ENCODE measurements around the gene MPIG6B.
"Not testable (repeated sequence)": the region's sequence is repeated elsewhere in the genome, so short reads cannot be mapped to it uniquely, and the experiment has no call there.

MPIG6B gene

DNA sequence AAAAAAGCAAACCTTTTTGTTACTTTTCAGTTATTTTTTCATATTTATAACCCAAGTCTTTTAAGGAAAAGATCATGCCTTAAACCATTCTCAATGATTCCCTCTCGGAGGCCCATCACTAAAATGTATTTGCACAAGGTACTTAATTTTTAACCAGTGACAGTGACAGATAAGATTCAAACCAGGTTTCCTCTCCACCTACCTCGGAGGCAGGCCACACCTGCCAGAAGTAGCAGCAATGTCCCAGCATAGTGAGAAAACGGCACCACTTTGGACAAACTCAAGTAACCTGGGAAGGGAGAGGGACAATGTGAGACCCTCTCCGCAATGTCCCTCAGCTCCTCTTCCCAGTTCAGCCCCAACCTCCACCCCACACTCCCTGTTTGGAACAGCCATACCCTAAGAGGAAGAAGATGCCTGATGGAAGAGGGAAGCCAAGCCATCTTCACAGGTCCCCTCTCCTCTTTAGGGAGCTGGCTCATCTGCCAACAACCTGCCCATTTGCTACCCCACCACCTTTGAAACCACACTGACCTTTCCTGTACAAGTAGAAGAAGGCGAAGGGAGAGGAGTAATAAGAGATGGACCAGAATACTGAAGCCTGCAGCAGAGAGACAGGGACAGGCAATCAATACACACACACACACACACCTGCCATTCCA is 22.3 kb upstream of the MPIG6B start:
- no peak for DNase-seq (ENCODE audit: low read depth in 1 of 2, low spot score in 1 of 2)

DNA sequence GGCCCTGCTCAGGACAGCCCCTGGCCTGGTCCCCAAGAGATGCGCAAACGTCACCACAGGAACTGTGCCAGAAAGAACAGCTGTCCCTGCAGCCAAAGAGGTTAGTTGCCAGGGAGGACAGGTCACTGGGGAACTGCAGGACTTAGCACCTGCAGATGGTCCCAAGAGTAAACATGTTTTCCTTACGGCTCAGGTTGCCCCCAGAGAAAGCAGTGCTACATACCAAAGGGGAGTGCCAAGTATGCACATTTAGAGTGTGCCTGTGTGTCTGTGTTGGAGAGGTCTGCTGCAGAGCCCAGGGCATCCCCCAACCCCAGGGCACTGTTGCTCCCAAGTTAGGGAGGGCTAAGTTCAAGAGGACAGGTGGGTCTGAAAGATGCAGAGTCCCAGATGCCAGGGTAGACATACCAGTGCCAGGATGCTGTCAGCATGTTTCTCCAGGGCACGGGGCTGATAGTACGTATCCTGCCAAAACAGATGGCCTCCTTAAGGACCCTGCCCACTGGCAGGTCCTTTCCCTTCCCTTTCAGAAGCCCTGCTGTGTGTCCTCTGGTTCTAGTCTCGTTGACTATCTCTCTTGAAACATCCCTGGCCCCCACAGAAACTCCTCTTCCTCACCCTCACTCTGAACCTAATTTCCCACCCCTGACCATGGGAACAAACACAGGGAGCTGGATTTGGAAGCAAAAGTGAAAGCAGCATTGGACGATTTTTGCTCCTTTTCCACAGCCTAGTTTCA is 21.3 kb upstream of the MPIG6B start:
- no peak for DNase-seq (ENCODE audit: low read depth in 1 of 2, low spot score in 1 of 2)

DNA sequence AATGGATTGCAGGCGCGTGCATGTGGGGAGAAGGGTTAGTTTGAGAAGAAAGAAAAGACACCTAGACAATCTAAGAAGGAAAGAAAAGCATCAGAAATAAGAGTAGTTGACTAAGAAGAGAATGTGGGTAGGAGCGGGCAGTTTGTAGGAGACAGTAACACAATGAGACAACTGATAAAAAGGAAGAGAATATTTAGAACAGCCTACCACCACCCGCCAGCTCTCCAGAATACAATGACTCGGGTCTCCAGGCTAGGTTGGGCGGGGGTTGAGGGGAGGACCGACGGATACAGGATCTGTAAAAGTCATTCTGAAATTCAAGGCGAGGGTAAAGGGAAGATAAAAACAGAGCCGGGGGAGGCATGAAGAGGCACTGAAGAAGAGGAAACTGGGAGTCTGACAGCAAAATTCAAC is 20.8 kb upstream of the MPIG6B start:
- DNase-seq (ENCODE audit: low read depth in 1 of 2, low spot score in 1 of 2) = no peak

DNA sequence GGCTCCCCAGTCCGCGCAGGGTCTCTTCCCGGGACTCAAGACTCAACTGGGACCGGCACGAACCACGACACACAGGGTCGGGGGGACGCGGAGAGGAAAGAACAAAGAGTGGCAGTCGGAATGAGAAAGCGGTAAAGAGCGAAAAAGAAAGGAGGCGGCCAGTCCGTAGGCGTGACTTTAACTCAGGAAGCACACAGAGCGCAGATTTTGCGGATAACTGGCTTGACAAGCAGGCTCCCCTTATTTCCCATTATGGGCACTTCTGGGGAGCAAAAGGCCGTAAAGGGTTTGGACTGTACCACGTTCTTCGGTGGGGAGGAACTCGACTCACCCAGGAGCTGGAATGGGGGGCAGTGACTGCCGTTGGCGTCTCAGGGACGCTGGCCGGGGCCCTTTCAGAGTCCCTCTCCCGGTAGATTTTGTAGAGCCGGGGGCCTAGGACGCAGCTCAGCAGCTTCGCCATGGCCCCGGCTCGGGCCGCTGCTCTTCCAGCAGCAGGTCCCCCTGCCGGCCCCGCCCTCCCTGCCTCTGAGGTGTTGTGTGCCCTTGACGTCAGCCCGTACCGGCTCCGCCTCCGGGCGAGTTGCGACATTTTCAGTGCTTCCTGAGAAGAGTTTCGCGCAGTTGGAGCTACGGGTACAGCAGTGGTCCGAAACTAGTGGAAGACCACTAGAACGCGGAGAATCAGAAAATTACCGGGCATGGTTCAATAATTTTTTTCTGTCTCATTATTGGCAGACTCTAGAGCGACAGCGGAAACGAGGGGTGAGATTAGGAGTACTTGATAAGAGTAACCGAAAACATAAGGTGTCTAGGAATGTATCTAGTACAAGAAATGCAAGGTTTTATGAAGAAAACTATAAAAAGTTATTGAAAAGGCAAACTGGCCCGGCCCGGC is 20.1 kb upstream of the MPIG6B start, which contains the start of gene ABHD16A:
Gene ABHD16A, minus strand, starts transcription at position 506 of the 898 bp plus-strand sequence. Its CDS starts 43 bp downstream, at position 463.
- DNase-seq (ENCODE audit: low read depth in 1 of 2, low spot score in 1 of 2) = peak; percentile 95

DNA sequence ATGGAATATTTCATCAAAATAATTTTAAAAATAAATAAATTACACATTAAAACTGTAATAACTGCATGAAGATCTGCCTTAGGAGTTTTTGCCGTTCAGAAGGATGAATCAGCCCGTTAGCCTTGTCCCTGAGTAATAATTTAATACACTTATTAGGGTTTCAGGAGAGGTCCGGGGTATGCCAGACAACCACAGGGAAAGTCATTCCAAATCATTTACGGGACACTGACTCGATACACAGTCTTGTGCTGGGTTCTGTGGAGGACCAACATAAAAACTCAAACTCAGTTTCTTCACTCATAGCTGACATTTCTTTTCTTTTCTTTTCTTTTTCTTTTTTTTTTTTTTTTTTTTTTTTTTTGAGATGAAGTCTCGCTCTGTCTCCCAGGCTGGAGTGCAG is 17.2 kb upstream of the MPIG6B start:
- DNase-seq (ENCODE audit: low read depth in 1 of 2, low spot score in 1 of 2) = no peak

DNA sequence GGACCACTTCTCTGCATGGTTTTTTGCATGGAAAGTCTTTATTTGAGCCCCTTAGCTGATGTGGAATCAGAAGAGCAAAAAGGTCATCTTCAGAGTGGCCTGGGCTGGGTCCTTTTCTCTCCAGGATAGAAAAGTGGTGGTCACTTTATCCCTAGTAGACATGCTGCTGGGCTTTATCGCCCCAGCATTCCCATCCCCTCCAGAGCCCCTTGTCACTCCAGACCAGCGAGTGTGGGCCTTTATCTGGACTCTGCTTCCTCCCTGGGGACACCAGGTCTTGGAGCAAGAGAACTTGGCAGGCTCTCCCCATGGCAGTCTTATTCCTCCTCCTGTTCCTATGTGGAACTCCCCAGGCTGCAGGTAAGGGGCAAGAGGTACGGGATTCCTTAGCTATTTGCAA is 16.6 kb upstream of the MPIG6B start, which contains the start of gene LY6G6F:
Gene LY6G6F, plus strand, starts transcription at position 268 of the 400 bp plus-strand sequence. Its CDS starts 41 bp downstream, at position 309.
- DNase-seq (ENCODE audit: low read depth in 1 of 2, low spot score in 1 of 2) = no peak

DNA sequence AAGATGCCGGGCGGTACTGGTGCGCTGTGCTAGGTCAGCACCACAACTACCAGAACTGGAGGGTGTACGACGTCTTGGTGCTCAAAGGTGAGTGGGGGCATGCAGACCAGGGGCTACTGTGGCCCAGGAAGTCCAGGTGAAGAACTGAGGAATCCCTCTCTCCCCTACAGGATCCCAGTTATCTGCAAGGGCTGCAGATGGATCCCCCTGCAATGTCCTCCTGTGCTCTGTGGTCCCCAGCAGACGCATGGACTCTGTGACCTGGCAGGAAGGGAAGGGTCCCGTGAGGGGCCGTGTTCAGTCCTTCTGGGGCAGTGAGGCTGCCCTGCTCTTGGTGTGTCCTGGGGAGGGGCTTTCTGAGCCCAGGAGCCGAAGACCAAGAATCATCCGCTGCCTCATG is 15.5 kb upstream of the MPIG6B start:
- no peak for DNase-seq (ENCODE audit: low read depth in 1 of 2, low spot score in 1 of 2)

DNA sequence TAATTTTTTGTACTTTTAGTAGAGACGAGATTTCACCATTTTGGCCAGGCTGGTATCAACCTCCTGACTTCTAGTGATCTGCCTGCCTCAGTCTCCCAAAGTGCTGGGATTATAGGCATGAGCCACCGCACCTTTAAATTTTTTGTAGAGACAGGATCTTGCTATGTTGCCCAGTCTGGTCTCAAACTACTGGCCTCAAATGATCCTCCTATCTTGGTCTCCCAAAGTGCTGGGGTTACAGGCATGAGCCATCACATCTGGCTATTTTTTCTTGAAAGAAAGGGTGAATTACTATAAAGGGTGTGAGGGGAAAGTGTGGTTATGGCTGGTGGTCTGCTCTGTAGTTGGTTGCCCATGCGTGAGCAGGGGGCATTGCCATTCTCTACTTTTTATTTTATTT is 14.9 kb upstream of the MPIG6B start:
- DNase-seq (ENCODE audit: low read depth in 1 of 2, low spot score in 1 of 2) = no peak

DNA sequence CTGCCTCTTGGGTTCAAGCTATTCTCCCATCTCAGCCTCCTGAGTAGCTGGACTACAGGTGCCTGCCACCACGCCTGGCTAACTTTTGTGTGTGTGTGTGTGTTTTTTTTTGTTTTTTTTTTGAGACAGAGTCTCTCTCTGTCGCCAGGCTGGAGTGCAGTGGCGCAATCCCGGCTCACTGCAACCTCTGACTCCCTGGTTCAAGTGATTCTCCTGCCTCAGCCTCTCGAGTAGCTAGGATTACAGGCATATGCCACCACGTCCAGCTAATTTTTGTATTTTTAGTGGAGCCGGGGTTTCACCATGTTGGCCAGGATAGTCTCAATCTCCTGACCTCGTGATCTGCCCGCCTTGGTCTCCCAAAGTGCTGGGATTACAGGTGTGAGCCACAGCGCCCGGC is 14.0 kb upstream of the MPIG6B start:
- DNase-seq (ENCODE audit: low read depth in 1 of 2, low spot score in 1 of 2) = not testable (repeated sequence)

DNA sequence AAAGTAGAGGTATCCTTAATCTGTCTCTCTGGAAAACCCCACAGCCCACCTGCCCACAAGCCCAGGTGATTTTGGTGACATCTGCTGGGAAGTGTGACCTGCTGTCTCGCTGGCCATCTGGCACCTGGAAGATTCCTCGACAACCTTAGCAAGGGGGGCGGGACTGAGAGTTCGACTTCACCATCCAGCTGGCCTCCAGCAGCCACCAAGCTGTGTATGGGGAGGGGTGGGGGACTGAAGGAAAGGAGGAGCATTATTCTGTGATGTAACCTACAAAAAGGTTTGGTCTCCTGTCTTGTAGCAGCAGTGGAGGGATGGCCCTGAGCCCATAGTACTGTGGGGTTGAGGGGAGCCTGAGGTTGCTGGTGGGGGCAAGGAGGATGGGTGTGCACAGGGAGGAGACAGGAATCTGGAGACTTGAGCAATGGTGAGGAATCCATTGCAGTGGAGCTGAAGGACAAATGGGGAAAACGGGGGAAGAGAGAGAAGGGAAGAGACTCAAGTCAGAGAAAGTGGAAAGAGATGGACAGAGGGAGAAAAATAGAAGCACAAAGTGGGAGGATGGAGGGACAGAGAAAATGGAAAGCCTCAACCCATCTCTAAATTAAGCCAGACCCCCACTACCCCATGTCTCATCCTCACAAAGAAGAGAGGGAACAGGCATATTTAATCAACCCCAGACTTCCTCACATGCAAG is 12.5 kb upstream of the MPIG6B start:
- DNase-seq (ENCODE audit: low read depth in 1 of 2, low spot score in 1 of 2) = no peak

DNA sequence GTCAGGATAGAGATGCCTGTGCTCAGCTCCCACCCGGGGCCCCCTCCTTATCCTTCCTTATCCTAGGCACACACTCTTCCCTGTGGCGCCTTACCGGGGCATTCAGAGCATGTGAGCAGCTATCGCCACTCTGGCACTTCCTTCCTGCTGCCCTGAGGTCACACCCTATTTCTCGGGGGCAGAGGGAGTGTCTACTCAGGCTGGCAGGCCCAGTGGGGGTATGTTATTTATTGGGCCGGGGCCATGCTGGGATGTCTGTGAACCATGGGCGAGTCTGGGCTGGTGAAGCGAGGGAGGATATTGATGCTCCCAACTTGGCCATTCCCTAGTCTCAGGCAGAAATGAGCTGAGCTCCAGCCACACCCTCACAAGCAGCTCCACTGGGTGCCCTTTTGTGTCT is 11.9 kb upstream of the MPIG6B start:
- DNase-seq (ENCODE audit: low read depth in 1 of 2, low spot score in 1 of 2) = no peak

DNA sequence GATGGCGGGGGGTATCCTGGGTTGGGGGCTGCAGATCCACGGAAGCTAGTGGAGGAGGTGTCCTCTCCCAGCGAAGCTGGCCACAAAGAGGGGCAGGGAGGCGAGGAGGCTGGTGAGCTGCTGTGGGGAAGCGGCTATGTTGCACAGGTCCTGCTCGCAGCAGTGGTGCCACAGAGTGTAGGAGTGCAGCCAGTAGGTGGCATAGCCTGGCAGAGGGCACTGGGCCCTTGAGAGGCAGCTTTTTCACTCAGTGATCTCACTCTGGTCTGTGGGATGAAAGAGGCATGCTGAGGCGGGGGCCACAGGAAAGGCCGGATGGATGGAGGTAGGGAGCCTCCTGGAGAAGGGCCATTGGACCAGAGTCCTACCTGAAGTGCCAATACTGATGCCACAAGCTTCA is 10.9 kb upstream of the MPIG6B start:
- DNase-seq (ENCODE audit: low read depth in 1 of 2, low spot score in 1 of 2) = no peak

DNA sequence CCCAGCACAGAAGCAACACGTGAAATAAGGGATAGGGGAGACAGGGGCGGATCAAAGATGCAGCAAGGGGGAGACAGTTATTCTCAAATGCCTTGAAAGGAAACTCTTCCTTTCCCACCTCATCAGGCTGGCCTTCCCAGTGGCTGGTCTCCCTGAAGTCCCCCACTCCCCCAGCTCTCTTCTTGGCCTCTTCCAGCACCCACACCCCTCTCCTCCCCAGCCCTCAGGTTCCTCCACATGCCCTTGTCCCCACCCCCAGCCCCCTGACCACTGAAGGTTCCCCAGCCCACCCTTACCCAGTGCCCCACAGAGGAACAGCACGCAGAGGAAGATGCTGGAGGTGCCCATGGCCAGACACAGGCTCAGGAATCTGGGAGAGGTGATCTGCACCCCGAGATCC is 9.7 kb upstream of the MPIG6B start:
- DNase-seq (ENCODE audit: low read depth in 1 of 2, low spot score in 1 of 2) = no peak

DNA sequence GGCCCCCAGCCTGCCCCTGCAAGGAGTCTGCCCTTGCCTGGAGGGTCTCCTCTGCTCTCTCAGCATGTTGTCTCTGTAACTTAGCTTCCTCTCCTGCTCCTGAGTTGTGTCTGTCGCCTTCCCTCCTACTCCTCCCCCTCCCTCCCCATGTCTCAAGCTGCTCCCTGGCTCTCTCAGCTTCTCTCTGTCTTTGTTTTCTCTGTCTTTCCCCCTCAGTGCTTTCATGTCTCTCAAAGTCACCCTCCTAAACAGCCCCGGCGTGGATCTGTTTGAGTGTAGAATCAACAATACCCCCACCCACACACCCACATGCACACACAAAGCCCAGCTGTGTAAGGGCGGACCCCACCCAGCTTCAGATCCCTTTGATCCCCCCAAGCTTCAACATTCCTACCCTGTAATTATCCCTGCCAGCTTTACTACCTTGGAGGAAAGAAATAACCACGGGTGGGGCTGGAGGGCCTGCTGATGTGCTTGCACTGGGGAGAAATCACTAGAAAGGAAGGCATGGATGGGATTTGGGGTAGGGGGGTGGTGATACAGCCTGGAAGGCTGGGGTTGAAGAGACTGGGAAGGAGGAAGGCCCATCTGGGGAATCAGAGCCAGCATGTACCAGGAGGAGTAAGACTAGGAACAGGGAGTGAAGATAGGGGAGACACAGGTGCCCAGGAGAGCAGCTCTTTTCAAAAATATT is 9.0 kb upstream of the MPIG6B start:
- DNase-seq (ENCODE audit: low read depth in 1 of 2, low spot score in 1 of 2) = no peak

DNA sequence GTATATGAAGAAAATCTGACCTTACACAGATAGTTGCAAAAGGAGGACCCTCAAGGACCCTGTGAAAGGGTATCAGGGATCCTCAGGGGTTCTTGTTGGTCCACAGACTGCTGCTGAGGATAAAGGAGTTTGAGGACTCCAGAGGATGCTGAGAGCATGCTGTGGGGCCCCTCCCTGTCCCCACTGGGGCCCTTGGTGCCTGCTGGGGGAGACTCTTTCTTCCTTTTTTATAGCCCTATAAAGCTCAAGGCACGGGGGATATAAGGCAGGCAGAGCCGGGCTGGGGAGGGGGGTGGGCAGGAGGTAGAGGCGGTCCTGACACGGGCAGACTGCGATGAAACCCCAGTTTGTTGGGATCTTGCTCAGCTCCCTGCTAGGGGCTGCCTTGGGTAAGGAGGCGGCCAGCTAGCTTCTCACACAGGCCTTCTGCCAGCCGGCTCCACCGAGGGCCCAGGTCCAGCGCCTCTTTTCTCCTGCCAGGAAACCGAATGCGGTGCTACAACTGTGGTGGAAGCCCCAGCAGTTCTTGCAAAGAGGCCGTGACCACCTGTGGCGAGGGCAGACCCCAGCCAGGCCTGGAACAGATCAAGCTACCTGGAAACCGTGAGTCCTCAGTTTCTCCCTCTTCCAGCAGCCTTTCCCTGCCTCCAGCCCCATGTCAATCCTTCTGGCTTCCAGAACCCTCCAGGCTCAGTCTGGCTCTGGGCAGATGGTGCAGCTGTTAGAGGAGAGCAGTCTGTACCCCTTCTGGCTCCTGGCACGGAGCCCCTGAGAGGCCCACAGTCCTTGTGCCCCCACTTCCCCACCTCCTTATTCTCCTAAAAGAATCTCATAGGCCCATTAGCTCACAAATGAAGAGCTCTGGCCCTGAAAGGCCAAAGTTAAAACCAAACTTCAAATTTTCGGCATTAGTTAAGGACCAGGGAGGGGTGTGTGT is 7.9 kb upstream of the MPIG6B start, which contains the start of gene LY6G6D:
Gene LY6G6D, plus strand, starts transcription at position 327 of the 937 bp plus-strand sequence. Its CDS starts 8 bp downstream, at position 335.
- no peak for DNase-seq (ENCODE audit: low read depth in 1 of 2, low spot score in 1 of 2)

DNA sequence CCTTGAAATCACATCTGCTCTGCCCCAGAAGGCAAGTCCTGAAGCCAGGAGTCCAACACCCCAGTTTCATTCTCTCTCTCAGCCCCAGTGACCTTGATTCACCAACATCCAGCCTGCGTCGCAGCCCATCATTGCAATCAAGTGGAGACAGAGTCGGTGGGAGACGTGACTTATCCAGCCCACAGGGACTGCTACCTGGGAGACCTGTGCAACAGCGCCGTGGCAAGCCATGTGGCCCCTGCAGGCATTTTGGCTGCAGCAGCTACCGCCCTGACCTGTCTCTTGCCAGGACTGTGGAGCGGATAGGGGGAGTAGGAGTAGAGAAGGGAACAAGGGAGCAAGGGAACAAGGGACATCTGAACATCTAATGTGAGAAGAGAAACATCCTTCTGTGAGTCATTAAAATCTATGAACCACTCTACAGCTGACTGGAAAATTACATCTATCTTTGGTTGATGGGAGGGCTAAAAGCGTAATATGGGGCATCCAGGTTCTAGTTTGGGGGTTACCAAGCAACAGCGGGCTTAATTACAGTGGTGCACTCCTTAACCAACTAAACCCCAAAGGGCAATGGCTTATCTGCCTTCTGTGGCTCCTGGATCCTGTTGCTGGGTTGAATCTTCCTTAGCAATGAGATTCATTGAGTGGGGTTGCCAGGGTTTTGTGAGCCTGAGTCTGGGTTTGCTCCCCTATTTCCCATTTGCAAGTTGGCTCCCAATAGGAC is 5.5 kb upstream of the MPIG6B start:
- DNase-seq (ENCODE audit: low read depth in 1 of 2, low spot score in 1 of 2) = no peak

DNA sequence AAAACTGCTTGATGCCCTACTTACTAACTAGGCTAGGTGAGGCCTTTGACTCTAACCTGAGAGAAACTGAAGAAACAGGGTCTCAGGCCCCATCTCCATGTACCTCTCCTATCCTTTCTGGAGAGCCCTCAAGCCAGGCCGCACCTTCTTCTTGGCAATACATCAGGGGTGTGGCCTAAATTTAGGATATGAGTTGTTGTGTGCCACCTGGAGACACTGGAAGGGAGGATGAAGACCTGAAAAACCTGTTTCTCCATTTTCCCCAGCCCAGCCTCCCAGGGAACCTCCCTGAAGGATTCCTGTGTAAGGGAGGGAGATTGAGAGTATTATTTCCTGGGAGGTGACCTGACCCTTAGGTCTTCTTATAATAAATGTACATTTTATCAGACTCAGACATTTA is 4.9 kb upstream of the MPIG6B start:
- DNase-seq (ENCODE audit: low read depth in 1 of 2, low spot score in 1 of 2) = no peak

DNA sequence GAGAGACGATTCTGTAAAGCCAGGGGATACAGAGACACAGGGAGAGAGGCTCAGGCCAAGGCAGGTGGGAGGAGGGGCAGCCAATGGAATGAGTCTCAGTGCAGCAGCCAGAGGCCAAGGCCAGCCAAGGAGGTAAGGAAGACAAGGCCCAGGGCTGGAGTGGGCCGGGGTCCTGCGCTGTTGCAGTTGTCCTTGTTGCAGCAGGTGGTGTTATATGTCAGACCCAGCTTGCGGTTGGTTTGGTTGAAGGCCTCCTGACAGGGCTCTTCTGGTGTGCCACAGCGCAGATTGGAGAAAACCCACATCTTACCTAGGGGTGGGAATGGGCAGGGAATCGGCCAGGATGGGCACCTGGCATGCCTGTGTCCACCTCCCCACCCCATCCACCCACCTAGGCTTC is 4.2 kb upstream of the MPIG6B start:
- DNase-seq (ENCODE audit: low read depth in 1 of 2, low spot score in 1 of 2) = no peak

Measured in stimulated activated CD4-positive, alpha-beta T cell treated with anti-CD3 and anti-CD28 coated beads, Interleukin-15, amount 100 ng/mL, for 1 hour (primary cell).